IMR-90 (cell line): ENCODE results near the gene ASF1B. TPM values are rescaled to one million over a fixed set of nuclear protein-coding genes. Genes with fewer than 3 reads are reported as not detected.

ENCODE experiments used
- ATAC-seq: fragments of 200-7000 bp; cut with Tn5 transposase; 2 replicates; pipeline ENCODE4 v1.9.1; 2020; ENCODE audit warnings: low read depth, mild to moderate bottlenecking, moderate library complexity
- BruUV-seq: library from RNA; stranded (reverse); fragments of 400-500 nt; replicated peaks from 2 replicates; lab custom pipeline; 2021; lab: Mats Ljungman, UMichigan
- CTCF ChIA-PET: fragments of 300-600 bp; formaldehyde crosslinking; extraction: SDS; loops from one replicate; lab custom pipeline; 2021; ENCODE audit warnings: antibody characterized with exemption; lab: Yijun Ruan, JAX
- POLR2A ChIA-PET: fragments of 300-600 bp; sonication (Branson Sonifier 250); formaldehyde crosslinking; loops from one replicate; lab custom pipeline; 2022; ENCODE audit warnings: antibody characterized with exemption; ENCODE audit not compliant: unreplicated experiment; lab: Charles Lee
- DNase-seq: peaks from one replicate; pipeline ENCODE4 v3.0.0; 2013
- H2AFZ ChIP-seq: replicated peaks from 2 replicates; pipeline ENCODE3; 2013; ENCODE audit warnings: low read length, mild to moderate bottlenecking; ENCODE audit not compliant: poor library complexity
- H2AK5ac ChIP-seq: 2 replicates; pipeline ENCODE4 v1.6.1; 2013; ENCODE audit warnings: low read depth, low read length, inconsistent platforms
- H2AK9ac ChIP-seq: replicated peaks from 2 replicates; pipeline ENCODE3; 2013; ENCODE audit warnings: mild to moderate bottlenecking, low read depth, low read length, moderate library complexity; ENCODE audit not compliant: poor library complexity
- H2BK120ac ChIP-seq: 2 replicates; pipeline ENCODE4 v1.6.1; 2013; ENCODE audit warnings: low read depth, low read length, inconsistent platforms
- H2BK15ac ChIP-seq: 3 replicates; pipeline ENCODE4 v1.6.1; 2013; ENCODE audit warnings: low read depth, low read length, inconsistent platforms
- H2BK20ac ChIP-seq: 2 replicates; pipeline ENCODE4 v1.6.1; 2013; ENCODE audit warnings: low read depth, mild to moderate bottlenecking, inconsistent platforms, low read length, moderate library complexity
- H2BK5ac ChIP-seq: 2 replicates; pipeline ENCODE4 v1.6.1; 2013; ENCODE audit warnings: mild to moderate bottlenecking, low read depth, low read length, inconsistent platforms; ENCODE audit not compliant: poor library complexity, severe bottlenecking
- H3K14ac ChIP-seq: replicated peaks from 2 replicates; pipeline ENCODE4 v1.6.1; 2013; ENCODE audit warnings: low read depth, low read length, inconsistent platforms
- H3K18ac ChIP-seq: 2 replicates; pipeline ENCODE4 v1.6.1; 2013; ENCODE audit warnings: low read depth, low read length, control low read depth
- H3K23ac ChIP-seq: 2 replicates; pipeline ENCODE4 v1.6.1; 2013; ENCODE audit warnings: low read depth, low read length, inconsistent platforms
- H3K27ac ChIP-seq: 2 replicates; pipeline ENCODE4 v1.5.1; 2013; ENCODE audit warnings: mild to moderate bottlenecking, control low read depth, low read length; ENCODE audit not compliant: insufficient read depth
- H3K27me3 ChIP-seq: 2 replicates; pipeline ENCODE4 v1.6.1; 2013; ENCODE audit warnings: low read length; ENCODE audit not compliant: control insufficient read depth, insufficient read depth
- H3K36me3 ChIP-seq: 2 replicates; pipeline ENCODE4 v1.6.1; 2013; ENCODE audit warnings: low read length, mixed read lengths; ENCODE audit not compliant: control insufficient read depth, insufficient read depth
- H3K4ac ChIP-seq: 2 replicates; pipeline ENCODE4 v1.6.1; 2013; ENCODE audit warnings: low read depth, low read length, inconsistent platforms
- H3K4me1 ChIP-seq: 2 replicates; pipeline ENCODE4 v1.6.1; 2013; ENCODE audit warnings: low read length, mixed read lengths; ENCODE audit not compliant: control insufficient read depth, insufficient read depth
- H3K4me2 ChIP-seq: 2 replicates; pipeline ENCODE4 v1.6.1; 2013; ENCODE audit warnings: low read depth, mild to moderate bottlenecking, control low read depth, low read length, moderate library complexity
- H3K4me3 ChIP-seq: 2 replicates; pipeline ENCODE4 v1.5.1; 2013; ENCODE audit warnings: low read depth, mild to moderate bottlenecking, control low read depth, low read length, moderate library complexity; ENCODE audit not compliant: insufficient read depth
- H3K56ac ChIP-seq: 2 replicates; pipeline ENCODE4 v1.6.1; 2013; ENCODE audit warnings: low read length, inconsistent platforms; ENCODE audit not compliant: insufficient read depth; ENCODE audit errors: extremely low read depth
- H3K79me1 ChIP-seq, 2 experiments: 2 replicates each; pipeline ENCODE4 v1.6.1; 2013; ENCODE audit warnings: low read length in 2 of 2, inconsistent platforms in 1 of 2, low read depth in 1 of 2
- H3K9ac ChIP-seq: 2 replicates; pipeline ENCODE4 v1.6.1; 2013; ENCODE audit warnings: low read depth, low read length, control low read depth
- H3K9me1 ChIP-seq: 2 replicates; pipeline ENCODE4 v1.6.1; 2013; ENCODE audit warnings: low read length, inconsistent platforms; ENCODE audit not compliant: insufficient read depth
- H3K9me3 ChIP-seq: 2 replicates; pipeline ENCODE4 v1.6.1; 2013; ENCODE audit warnings: low read length; ENCODE audit not compliant: control insufficient read depth, insufficient read depth
- H4K20me1 ChIP-seq: 2 replicates; pipeline ENCODE4 v1.6.1; 2013; ENCODE audit warnings: low read length, inconsistent platforms; ENCODE audit not compliant: insufficient read depth
- H4K5ac ChIP-seq: 2 replicates; pipeline ENCODE4 v1.6.1; 2013; ENCODE audit warnings: mild to moderate bottlenecking, low read depth, low read length, control low read depth
- H4K8ac ChIP-seq, 2 experiments: 2 replicates each; pipeline ENCODE4 v1.6.1; 2013; ENCODE audit warnings: low read depth in 2 of 2, low read length in 2 of 2, control low read depth in 1 of 2, inconsistent platforms in 1 of 2
- H4K91ac ChIP-seq: 2 replicates; pipeline ENCODE4 v1.6.1; 2013; ENCODE audit warnings: low read depth, low read length, inconsistent platforms; ENCODE audit not compliant: insufficient read depth
- BHLHE40 ChIP-seq: fragments of 150-350 bp; IDR thresholded peaks from 2 replicates; pipeline ENCODE4 v1.6.1; 2016; ENCODE audit warnings: mild to moderate bottlenecking, low read depth, low read length
- CTCF ChIP-seq: conservative IDR thresholded peaks from 2 replicates; pipeline ENCODE4 v1.5.1; 2012; ENCODE audit warnings: mild to moderate bottlenecking, low read depth, low read length, improper control_type of control experiment
- MAZ ChIP-seq: IDR thresholded peaks from 2 replicates; pipeline ENCODE4 v1.6.1; 2012; ENCODE audit warnings: low read depth, mild to moderate bottlenecking, low read length, improper control_type of control experiment, moderate library complexity, borderline replicate concordance
- MXI1 ChIP-seq: IDR thresholded peaks from 2 replicates; pipeline ENCODE4 v1.6.1; 2012; ENCODE audit warnings: low read depth, mild to moderate bottlenecking, low read length, moderate library complexity, borderline replicate concordance
- NFE2L2 ChIP-seq: fragments of 150-350 bp; IDR thresholded peaks from 2 replicates; pipeline ENCODE4 v1.6.1; 2016; ENCODE audit warnings: low read depth, mild to moderate bottlenecking, low read length
- WGBS, 2 experiments: methylation state at CpG; one replicate each; pipeline versions ENCODE4 v1.1.5 to v1.1.7; 2013; ENCODE audit warnings: missing lambda C conversion rate in 2 of 2; ENCODE audit not compliant: insufficient read length in 1 of 2; ENCODE audit errors: extremely low coverage in 2 of 2; 5-methylcytosine and 5-hydroxymethylcytosine counted together
- dilution Hi-C: fragments of 300-500 bp; cut with HindIII; formaldehyde crosslinking; loops from one replicate; pipeline ENCODE4 v1.14.3; 2018; ENCODE audit warnings: low sequenced_read_pairs; ENCODE audit not compliant: unreplicated experiment
- in situ Hi-C: fragments of 300-500 bp; cut with MboI; formaldehyde crosslinking; loops from 3 replicates; pipeline ENCODE4 v1.14.3; 2019; ENCODE audit warnings: low sequenced_read_pairs, inconsistent platforms, mixed read lengths
- intact Hi-C: fragments of 100-400 bp; cut with micrococcal nuclease; formaldehyde crosslinking; loops from 2 replicates; pipeline ENCODE4 v1.10.0; 2022
- polyA plus RNA-seq, 3 experiments: library from polyadenylated mRNA; depleted of rRNA; stranded (reverse); fragments of >200 nt; gene quantifications; 2 replicates each; pipeline ENCODE4 v1.2.3, GENCODE V29; 2012; ENCODE audit warnings: low replicate concordance in 1 of 3
- total RNA-seq: library from RNA; depleted of rRNA; stranded (reverse); fragments of >200 nt; gene quantifications from 2 replicates; pipeline ENCODE4 v1.2.3, GENCODE V29; 2012

Gene ASF1B
- total and polyA plus RNA-seq, 2 of the 4 experiments (the other 2 are of a cell fraction) = 10.4 to 12.1 TPM

- Histone ChIP-seq H3K4me3 (peak overlapping the region; percentile 61), H2BK120ac (0 out of 2 replicates have a peak overlapping the region, but pooled peaks have one; percentile 15), H4K20me1 (no peaks in the 10 kb centered on the region), H2AFZ (peak overlapping the region; percentile 96), H2AK9ac (peak overlapping the region; percentile 85), H3K27me3 (no peaks in the 10 kb centered on the region; the same call in 1 of the 2 replicates), H4K5ac (no peak overlapping the region; the same call in 1 of the 2 replicates), H3K4me1 (peaks cover 10% of the 10 kb centered on the region), H3K56ac (peak overlapping the region; percentile 41), H2BK15ac (no peak overlapping the region), H3K4ac (peak overlapping the region; percentile 43), H3K4me2 (peak overlapping the region; percentile 88), H2AK5ac (no peak overlapping the region; the same call in 1 of the 2 replicates), H3K27ac (peak overlapping the region; percentile 13; the same call in 1 of the 2 replicates), H3K9me1 (no peaks in the 10 kb centered on the region), H3K79me1 (peaks cover 0 to 14% of the 10 kb centered on the region in 2 experiments; a peak in 1 of 4 replicates), H4K8ac (peak overlapping the region; percentile 36 to 78; a peak in 3 of 4 replicates), H2BK20ac (no peak overlapping the region), H3K36me3 (no peaks in the 10 kb centered on the region), H3K9me3 (no peaks in the 10 kb centered on the region), H3K18ac (no peak overlapping the region), H3K14ac (peak overlapping the region; percentile 76; the same call in 1 of the 2 replicates), H4K91ac (no peak overlapping the region; the same call in 1 of the 2 replicates), H2BK5ac (peak overlapping the region; percentile 1), H3K23ac (peak overlapping the region; percentile 59), H3K9ac (peak overlapping the region; percentile 57)
- BruUV-seq = no TSS peak
- DNase-seq (peak; percentile 25), ATAC-seq (peak; percentile 16)
- WGBS, 2 experiments = 13% methylated on average over 14 of the region's 44 CpGs; no CpG with 5 or more reads in 1 of the 2 experiments
- CTCF ChIA-PET = interaction anchor here (0.6 kb wide), 1 partner anchor 274 kb away, joined by 3 read pairs; no protein-coding TSS in a partner anchor
- TF ChIP-seq NFE2L2 (no peak), MAZ (no peak), CTCF (no peak), MXI1 (no peak), BHLHE40 (no peak)
- POLR2A ChIA-PET = no interaction called here
- dilution Hi-C loops = no loop called here
- in situ Hi-C loops = loop anchor here (5.0 kb wide), 1 partner anchor 192 kb away; no protein-coding TSS in a partner anchor
- intact Hi-C loops = loop anchor here (2.0 kb wide), 1 partner anchor 477 kb away; no protein-coding TSS in a partner anchor
Measured at GRCh38 chr19:14073925-14074838, 62.2 kb downstream of the ASF1B start.
